H1 (cell line): ENCODE results near the gene PPP1R12B. TPM values are rescaled to one million over a fixed set of nuclear protein-coding genes. Genes with fewer than 3 reads are reported as not detected.

ENCODE experiments used
- CHD7 ChIP-seq: fragments of 300-600 bp; sonication (generic); IDR thresholded peaks from 2 replicates; pipeline ENCODE4 v1.7.1; 2012; ENCODE audit warnings: low read length, moderate library complexity, mild to moderate bottlenecking, inconsistent platforms; ENCODE audit not compliant: insufficient replicate concordance
- USF2 ChIP-seq: IDR thresholded peaks from 2 replicates; pipeline ENCODE4 v1.6.1; 2011; ENCODE audit warnings: low read length, improper control_type of control experiment
- polyA plus RNA-seq, 7 experiments: library from polyadenylated mRNA; depleted of rRNA in 3 of 7; stranded (reverse) in 5 of 7; unstranded in 2 of 7; fragments of >200 nt in 5 of 7; fragments of 200-250 nt in 2 of 7; gene quantifications; 1 replicate in 5 of 7; 2 replicates in 1 of 7; 4 replicates in 1 of 7; pipeline versions ENCODE4 v1.2.1 to v1.2.3, GENCODE V29; 2011 to 2013; ENCODE audit warnings: missing spikeins in 2 of 7, mixed read lengths in 2 of 7
- total RNA-seq: library from RNA; stranded (reverse); fragmentation: NEBNext Ultra II Directional; extraction: Animal tissue kit (Norgen Biotek cat#: 25700); gene quantifications from 2 replicates; pipeline ENCODE4 v1.2.1, GENCODE V29; 2021
- TF ChIP-seq, protein P1 (sequence below): IDR thresholded peaks from 2 replicates; pipeline ENCODE4 v1.6.1; 2012; ENCODE audit warnings: inconsistent platforms

Gene PPP1R12B
- total and polyA plus RNA-seq, 2 of the 8 experiments (the other 6 are each of a cell fraction or from before 2014, with no cell fraction given), result 7.9 to 18.7 TPM

DNA sequence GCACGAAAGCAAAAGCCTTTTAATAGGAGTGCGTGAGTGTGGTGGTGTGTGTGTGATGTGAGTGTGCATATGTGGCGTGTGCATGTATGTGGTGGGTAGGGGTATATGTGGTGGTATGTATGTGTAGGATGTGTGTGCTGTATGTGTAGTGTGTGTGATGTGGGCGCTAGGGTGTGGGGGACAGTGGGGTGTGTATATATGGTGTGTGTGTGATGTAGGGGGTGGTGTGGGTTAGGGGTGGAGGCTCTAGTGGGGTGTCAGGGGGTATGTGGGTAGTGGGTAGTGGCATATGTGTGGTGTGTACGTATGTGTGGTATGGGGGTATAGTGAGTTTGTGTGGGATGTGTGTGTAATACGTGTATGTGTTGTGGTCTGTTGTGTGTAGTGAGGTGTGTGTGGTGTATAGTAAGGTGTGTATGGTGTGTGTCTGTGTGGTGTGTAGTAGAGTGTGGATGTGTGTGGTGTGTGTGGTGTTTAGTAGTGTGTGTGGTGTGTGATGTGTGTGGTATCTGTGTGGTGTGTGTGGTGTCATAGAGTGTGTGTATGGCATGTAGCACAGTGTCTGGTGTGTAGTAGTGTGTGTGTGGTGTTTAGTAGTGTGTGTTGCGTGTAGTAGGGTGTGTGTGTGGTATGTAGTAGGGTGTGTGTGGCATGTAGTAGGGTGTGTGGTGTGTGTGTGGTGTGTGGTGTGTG is 275.7 kb downstream of the PPP1R12B start (continued):
- TF ChIP-seq, protein P1, sequence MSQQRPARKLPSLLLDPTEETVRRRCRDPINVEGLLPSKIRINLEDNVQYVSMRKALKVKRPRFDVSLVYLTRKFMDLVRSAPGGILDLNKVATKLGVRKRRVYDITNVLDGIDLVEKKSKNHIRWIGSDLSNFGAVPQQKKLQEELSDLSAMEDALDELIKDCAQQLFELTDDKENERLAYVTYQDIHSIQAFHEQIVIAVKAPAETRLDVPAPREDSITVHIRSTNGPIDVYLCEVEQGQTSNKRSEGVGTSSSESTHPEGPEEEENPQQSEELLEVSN, result no peak
- TF ChIP-seq CHD7 (no peak), USF2 (no peak)
